A673 (cell line): ENCODE measurements around the gene CD8A. TPM values are rescaled to one million over a fixed set of nuclear protein-coding genes. Genes with fewer than 3 reads are reported as not detected.

Source experiments
- BruUV-seq: library from RNA; stranded (reverse); fragments of 400-500 nt; replicated peaks from 2 replicates; lab custom pipeline; 2021; lab: Mats Ljungman, UMichigan
- CTCF ChIA-PET: fragments of 300-600 bp; sonication (Branson Sonifier 250); formaldehyde crosslinking; loops from one replicate; lab custom pipeline; 2022; ENCODE audit warnings: antibody characterized with exemption; lab: Charles Lee
- POLR2A ChIA-PET: fragments of 300-600 bp; sonication (Branson Sonifier 250); formaldehyde crosslinking; loops from one replicate; lab custom pipeline; 2022; ENCODE audit warnings: antibody characterized with exemption; ENCODE audit not compliant: low non-redundant PET; lab: Charles Lee
- DNase-seq: peaks from one replicate; pipeline ENCODE4 v3.0.0-alpha.2; 2015; ENCODE audit warnings: low spot score
- H3K27ac ChIP-seq: fragments of 200-600 bp; sonication (generic); 2 replicates; pipeline ENCODE4 v1.5.1; 2016; ENCODE audit warnings: mixed run types, low read depth, mild to moderate bottlenecking, mixed read lengths, antibody characterized with exemption, low read length; ENCODE audit not compliant: poor library complexity, severe bottlenecking
- H3K27me3 ChIP-seq: fragments of 200-600 bp; sonication (generic); replicated peaks from 2 replicates; pipeline ENCODE4 v1.6.1; 2017; ENCODE audit warnings: mixed run types, low read depth, mild to moderate bottlenecking, mixed read lengths, antibody characterized with exemption, low read length; ENCODE audit not compliant: insufficient read depth, poor library complexity
- H3K36me3 ChIP-seq: fragments of 200-600 bp; sonication (generic); 2 replicates; pipeline ENCODE4 v1.6.1; 2016; ENCODE audit warnings: mixed run types, mild to moderate bottlenecking, mixed read lengths, antibody characterized with exemption, low read length; ENCODE audit not compliant: insufficient read depth, poor library complexity, severe bottlenecking
- H3K4me1 ChIP-seq: fragments of 200-600 bp; sonication (generic); 2 replicates; pipeline ENCODE4 v1.6.1; 2017; ENCODE audit warnings: mixed run types, mild to moderate bottlenecking, mixed read lengths, antibody characterized with exemption, low read length; ENCODE audit not compliant: insufficient read depth, poor library complexity, severe bottlenecking
- H3K4me3 ChIP-seq: fragments of 200-600 bp; sonication (generic); 2 replicates; pipeline ENCODE4 v1.5.1; 2016; ENCODE audit warnings: low read depth, mixed run types, mild to moderate bottlenecking, mixed read lengths, low read length; ENCODE audit not compliant: poor library complexity, severe bottlenecking
- H3K9me3 ChIP-seq: fragments of 200-600 bp; sonication (generic); 2 replicates; pipeline ENCODE4 v1.6.1; 2016; ENCODE audit warnings: mixed run types, low read depth, mild to moderate bottlenecking, mixed read lengths, antibody characterized with exemption, low read length; ENCODE audit not compliant: poor library complexity, severe bottlenecking
- CTCF ChIP-seq: fragments of 300-800, 200-600 bp; sonication (generic); conservative IDR thresholded peaks from 2 replicates; pipeline ENCODE4 v1.5.1; 2017; ENCODE audit warnings: low read depth, mild to moderate bottlenecking, antibody characterized with exemption, low read length, moderate library complexity, mixed read lengths
- EZH2 ChIP-seq: fragments of 200-600 bp; sonication (generic); IDR thresholded peaks from 2 replicates; pipeline ENCODE4 v1.6.1; 2017; ENCODE audit warnings: borderline replicate concordance, low read depth, mild to moderate bottlenecking, mixed read lengths, antibody characterized with exemption, low read length; ENCODE audit not compliant: poor library complexity, severe bottlenecking
- intact Hi-C: fragments of 100-400 bp; cut with micrococcal nuclease; formaldehyde crosslinking; loops from one replicate; pipeline ENCODE4 v1.10.0; 2022; ENCODE audit not compliant: unreplicated experiment
- total RNA-seq: library from RNA; stranded (reverse); gene quantifications from 2 replicates; pipeline ENCODE4 v1.2.3, GENCODE V29; 2021

The CD8A gene
- total RNA-seq, 1 experiment from 2014 or later, result not detected

DNA sequence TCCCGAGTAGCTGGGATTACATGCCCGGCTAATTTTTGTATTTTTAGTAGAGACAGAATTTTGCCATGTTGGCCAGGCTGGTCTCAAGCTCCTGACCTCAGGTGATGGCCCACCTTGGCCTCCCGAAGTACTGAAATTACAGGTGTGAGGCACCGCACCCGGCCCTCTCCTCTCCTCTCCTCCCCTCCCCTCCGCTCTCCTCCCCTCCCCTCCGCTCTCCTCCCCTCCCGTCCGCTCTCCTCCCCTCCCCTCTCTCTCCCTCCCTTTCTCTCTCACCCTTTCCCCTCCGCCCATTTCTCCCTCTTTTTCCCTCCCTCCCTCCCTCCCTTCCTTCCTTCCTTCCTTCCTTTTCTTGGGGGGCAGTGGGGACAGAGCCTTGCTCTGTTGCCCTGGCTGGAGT is 42.6 kb upstream of the CD8A start:
- CTCF ChIA-PET, result no interaction called here

DNA sequence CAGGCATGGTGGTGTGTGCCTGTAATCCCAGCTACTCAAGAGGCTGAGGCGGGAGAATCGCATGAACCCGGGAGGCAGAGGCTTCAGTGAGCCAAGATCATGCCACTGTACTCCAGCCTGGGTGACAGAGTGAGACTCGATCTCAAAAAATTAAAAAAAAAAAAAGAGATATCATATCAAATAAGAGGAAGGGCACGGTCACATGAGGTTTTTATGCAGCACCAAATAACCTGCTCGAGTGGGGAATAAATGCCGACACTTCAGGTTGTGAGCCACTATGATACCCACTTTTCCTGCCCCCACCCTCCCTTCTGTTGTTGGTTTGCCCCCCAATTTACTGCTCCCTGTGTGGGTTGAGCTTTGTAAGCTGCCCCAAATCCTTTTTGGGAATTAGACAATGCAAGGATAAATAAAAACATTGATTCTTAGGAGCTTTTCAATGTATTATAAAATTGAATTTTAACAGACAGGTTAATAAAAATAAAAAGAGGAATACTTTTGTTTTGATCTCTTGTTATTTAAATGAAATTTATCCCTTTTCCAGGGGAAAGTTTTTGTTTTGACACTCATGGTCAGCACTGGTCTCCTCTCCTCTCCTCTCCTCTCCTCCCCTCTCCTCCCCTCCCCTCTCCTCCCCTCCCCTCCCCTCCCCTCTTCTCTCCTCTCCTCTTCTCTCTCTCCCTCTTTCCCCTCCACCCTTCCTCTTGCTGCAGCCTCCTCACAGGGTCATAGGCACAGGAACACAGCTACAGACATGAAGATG is 41.8 kb upstream of the CD8A start:
- no peak for TF ChIP-seq CTCF
- no peak for TF ChIP-seq EZH2
- H3K36me3 ChIP-seq, result no peaks in the 10 kb centered on the region
- ChIA-PET CTCF (no interaction called here), POLR2A (interaction anchor here (0.6 kb wide), 1 partner anchor 8 kb away, joined by 3 read pairs; no protein-coding TSS in a partner anchor)
- no peaks in the 10 kb centered on the region for H3K4me1 ChIP-seq
- no peaks in the 10 kb centered on the region for H3K9me3 ChIP-seq
- intact Hi-C loops, result no loop called here
- no TSS peak for BruUV-seq
- no peak for DNase-seq
- H3K27me3 ChIP-seq, result no peaks in the 10 kb centered on the region
- H3K4me3 ChIP-seq, result no peak overlapping the region
- H3K27ac ChIP-seq, result no peak overlapping the region

More for the DNA sequence above, 42.6 kb upstream of the CD8A start:
- POLR2A ChIA-PET, result interaction anchor here (0.6 kb wide), 1 partner anchor 9 kb away, joined by 3 read pairs; no protein-coding TSS in a partner anchor
- no peak for DNase-seq
- Histone ChIP-seq H3K36me3 (no peaks in the 10 kb centered on the region), H3K4me3 (no peak overlapping the region), H3K9me3 (no peaks in the 10 kb centered on the region), H3K27ac (no peak overlapping the region), H3K27me3 (no peaks in the 10 kb centered on the region), H3K4me1 (no peaks in the 10 kb centered on the region)
- TF ChIP-seq EZH2 (no peak), CTCF (no peak)
- BruUV-seq, result no TSS peak
- intact Hi-C loops, result no loop called here

DNA sequence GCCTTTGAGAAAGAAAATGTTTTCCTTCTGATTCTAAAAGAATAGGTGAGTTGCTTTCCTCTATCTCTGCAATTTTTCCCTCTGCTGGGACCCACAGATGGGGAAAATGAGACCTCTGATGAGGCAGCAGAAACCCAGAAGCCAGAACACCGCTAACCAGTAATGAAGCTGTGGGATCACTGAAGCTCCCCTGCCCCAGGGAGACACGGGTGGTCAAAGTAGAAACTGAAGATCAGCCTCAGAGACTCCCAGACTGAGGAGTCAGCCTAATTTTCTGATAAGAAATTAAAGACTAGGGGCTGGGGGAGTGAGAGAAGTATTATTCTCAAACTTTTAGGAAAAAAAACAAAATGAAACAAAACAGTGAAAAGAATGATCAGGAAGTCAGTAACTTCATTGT is 40.8 kb upstream of the CD8A start:
- intact Hi-C loops, result no loop called here
- TF ChIP-seq CTCF (no peak), EZH2 (no peak)
- BruUV-seq, result no TSS peak
- no peaks in the 10 kb centered on the region for H3K9me3 ChIP-seq
- no peak overlapping the region for H3K4me3 ChIP-seq
- no peak for DNase-seq
- CTCF ChIA-PET, result no interaction called here
- H3K27ac ChIP-seq, result no peak overlapping the region
- no peaks in the 10 kb centered on the region for H3K36me3 ChIP-seq
- POLR2A ChIA-PET, result no interaction called here
- H3K27me3 ChIP-seq, result no peaks in the 10 kb centered on the region
- no peaks in the 10 kb centered on the region for H3K4me1 ChIP-seq
